GM12878 (cell line): ENCODE results near the gene PTPN13. TPM values are rescaled to one million over a fixed set of nuclear protein-coding genes. Genes with fewer than 3 reads are reported as not detected.
A peak's percentile ranks its signal among the peaks of the same experiment; 100 is the strongest.

Experiments
- CBFB ChIP-seq: IDR thresholded peaks from 2 replicates; pipeline ENCODE4 v1.6.1; 2016; ENCODE audit warnings: antibody characterized with exemption, low read depth
- CBX5 ChIP-seq: sonication (generic); IDR thresholded peaks from 2 replicates; pipeline ENCODE4 v1.6.1; 2016; ENCODE audit warnings: low read depth, moderate library complexity, mild to moderate bottlenecking, inconsistent platforms
- DPF2 ChIP-seq: fragments of 450-650 bp; IDR thresholded peaks from 2 replicates; pipeline ENCODE4 v1.6.1; 2017; ENCODE audit warnings: mild to moderate bottlenecking
- ESRRA ChIP-seq: IDR thresholded peaks from 2 replicates; pipeline ENCODE4 v1.6.1; 2012; ENCODE audit warnings: mild to moderate bottlenecking, low read length, improper control_type of control experiment
- GABPA ChIP-seq: IDR thresholded peaks from 2 replicates; pipeline ENCODE4 v1.6.1; 2014; ENCODE audit warnings: antibody characterized with exemption, low read depth, mild to moderate bottlenecking, inconsistent platforms
- MYB ChIP-seq: fragments of 150-350 bp; IDR thresholded peaks from 2 replicates; pipeline ENCODE4 v1.6.1; 2014; ENCODE audit warnings: mild to moderate bottlenecking, low read depth, low read length, borderline replicate concordance
- NFIC ChIP-seq: IDR thresholded peaks from 2 replicates; pipeline ENCODE4 v1.6.1; 2012; ENCODE audit warnings: low read depth, mild to moderate bottlenecking, inconsistent platforms, low read length, moderate library complexity
- POLR2A ChIP-seq: IDR thresholded peaks from 2 replicates; pipeline ENCODE4 v1.6.1; 2011; ENCODE audit warnings: low read depth, mild to moderate bottlenecking, low read length
- RCOR1 ChIP-seq: conservative IDR thresholded peaks from 2 replicates; pipeline ENCODE4 v1.6.1; 2012; ENCODE audit warnings: low read depth, low read length, improper control_type of control experiment
- TCF7 ChIP-seq: IDR thresholded peaks from 2 replicates; pipeline ENCODE4 v1.6.1; 2014; ENCODE audit warnings: antibody characterized with exemption, borderline replicate concordance
- YY1 ChIP-seq: IDR thresholded peaks from 2 replicates; pipeline ENCODE4 v1.6.1; 2011; ENCODE audit warnings: low read depth, mild to moderate bottlenecking, low read length
- ZNF217 ChIP-seq: fragments of 450-650 bp; IDR thresholded peaks from 2 replicates; pipeline ENCODE4 v1.6.1; 2017; ENCODE audit warnings: antibody characterized with exemption, mild to moderate bottlenecking
- ZNF622 ChIP-seq: fragments of 450-650 bp; IDR thresholded peaks from 2 replicates; pipeline ENCODE4 v1.6.1; 2017; ENCODE audit warnings: mild to moderate bottlenecking, inconsistent platforms
- ZSCAN29 ChIP-seq: fragments of 450-650 bp; IDR thresholded peaks from 2 replicates; pipeline ENCODE4 v1.6.1; 2017; ENCODE audit warnings: mild to moderate bottlenecking, moderate library complexity
- ZZZ3 ChIP-seq: IDR thresholded peaks from 2 replicates; pipeline ENCODE4 v1.6.1; 2011; ENCODE audit warnings: low read depth; ENCODE audit not compliant: control insufficient read depth, insufficient read length
- polyA plus RNA-seq, 11 experiments: library from polyadenylated mRNA; depleted of rRNA in 4 of 11; unstranded in 6 of 11; stranded (reverse) in 5 of 11; fragments of >200 nt; fragmentation: Nextera tagmentation in 4 of 11; fragmentation: Illumina TruSeq in 1 of 11; extraction: Ambion mirVana in 4 of 11; extraction: Trizol in 1 of 11; gene quantifications; 1 replicate in 1 of 11; 2 replicates in 10 of 11; pipeline versions ENCODE4 v1.2.1 to v1.2.3, GENCODE V29; 2011 to 2016; ENCODE audit warnings: inconsistent platforms in 2 of 11, missing spikeins in 2 of 11, low read depth in 1 of 11
- total RNA-seq, 4 experiments: library from RNA; depleted of rRNA in 3 of 4; stranded (reverse); fragments of >200 nt in 3 of 4; fragmentation: Illumina TruSeq in 1 of 4; extraction: Trizol in 1 of 4; gene quantifications; 2 replicates each; pipeline versions ENCODE4 v1.2.1 to v1.2.3, GENCODE V29; 2013 to 2021
- TF ChIP-seq, protein P1 (sequence below): IDR thresholded peaks from 2 replicates; pipeline ENCODE4 v1.6.1; 2012; ENCODE audit warnings: mild to moderate bottlenecking, low read depth, low read length
- TF ChIP-seq, protein P2 (sequence below): fragments of 450-650 bp; IDR thresholded peaks from 2 replicates; pipeline ENCODE4 v1.6.1; 2018; ENCODE audit warnings: borderline replicate concordance, mild to moderate bottlenecking; ENCODE audit not compliant: partially characterized antibody
- TF ChIP-seq, protein P3 (sequence below): fragments of 150-350 bp; IDR thresholded peaks from 2 replicates; pipeline ENCODE4 v1.6.1; 2014; ENCODE audit warnings: mild to moderate bottlenecking, low read depth, low read length
- TF ChIP-seq, protein P4 (sequence below): fragments of 450-650 bp; formaldehyde crosslinking; IDR thresholded peaks from 2 replicates; pipeline ENCODE4 v1.5.0; 2022; ENCODE audit warnings: mild to moderate bottlenecking, missing genetic modification characterization
- TF ChIP-seq, protein P5 (sequence below): fragments of 450-650 bp; IDR thresholded peaks from 2 replicates; pipeline ENCODE4 v1.6.1; 2017; ENCODE audit warnings: low read depth, mild to moderate bottlenecking, moderate library complexity

PTPN13 gene
- total and polyA plus RNA-seq, 10 of the 15 experiments (the other 5 are each of a cell fraction or from before 2014, with no cell fraction given), result 8.5 to 69.4 (median 33.9) TPM

DNA sequence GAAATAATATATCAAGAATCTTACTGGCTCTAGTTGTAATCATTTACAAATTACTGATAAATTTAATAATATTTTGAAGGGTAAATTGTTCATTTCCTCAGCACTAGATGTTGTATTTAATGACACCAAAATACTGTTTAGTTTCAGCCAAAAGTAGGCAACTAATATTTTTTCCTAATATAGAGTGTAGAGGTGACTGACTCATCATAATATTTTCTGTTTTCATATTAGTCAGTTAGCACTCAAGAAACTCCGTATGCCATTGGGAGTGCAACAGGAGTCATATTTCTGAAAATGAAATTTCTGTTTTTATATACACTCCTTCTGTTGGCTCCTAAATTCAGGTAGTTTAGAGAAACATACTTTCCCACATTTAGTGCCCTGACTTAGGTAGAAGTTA lies 36.6 kb upstream of the PTPN13 start (continued):
- TF ChIP-seq, protein P1, sequence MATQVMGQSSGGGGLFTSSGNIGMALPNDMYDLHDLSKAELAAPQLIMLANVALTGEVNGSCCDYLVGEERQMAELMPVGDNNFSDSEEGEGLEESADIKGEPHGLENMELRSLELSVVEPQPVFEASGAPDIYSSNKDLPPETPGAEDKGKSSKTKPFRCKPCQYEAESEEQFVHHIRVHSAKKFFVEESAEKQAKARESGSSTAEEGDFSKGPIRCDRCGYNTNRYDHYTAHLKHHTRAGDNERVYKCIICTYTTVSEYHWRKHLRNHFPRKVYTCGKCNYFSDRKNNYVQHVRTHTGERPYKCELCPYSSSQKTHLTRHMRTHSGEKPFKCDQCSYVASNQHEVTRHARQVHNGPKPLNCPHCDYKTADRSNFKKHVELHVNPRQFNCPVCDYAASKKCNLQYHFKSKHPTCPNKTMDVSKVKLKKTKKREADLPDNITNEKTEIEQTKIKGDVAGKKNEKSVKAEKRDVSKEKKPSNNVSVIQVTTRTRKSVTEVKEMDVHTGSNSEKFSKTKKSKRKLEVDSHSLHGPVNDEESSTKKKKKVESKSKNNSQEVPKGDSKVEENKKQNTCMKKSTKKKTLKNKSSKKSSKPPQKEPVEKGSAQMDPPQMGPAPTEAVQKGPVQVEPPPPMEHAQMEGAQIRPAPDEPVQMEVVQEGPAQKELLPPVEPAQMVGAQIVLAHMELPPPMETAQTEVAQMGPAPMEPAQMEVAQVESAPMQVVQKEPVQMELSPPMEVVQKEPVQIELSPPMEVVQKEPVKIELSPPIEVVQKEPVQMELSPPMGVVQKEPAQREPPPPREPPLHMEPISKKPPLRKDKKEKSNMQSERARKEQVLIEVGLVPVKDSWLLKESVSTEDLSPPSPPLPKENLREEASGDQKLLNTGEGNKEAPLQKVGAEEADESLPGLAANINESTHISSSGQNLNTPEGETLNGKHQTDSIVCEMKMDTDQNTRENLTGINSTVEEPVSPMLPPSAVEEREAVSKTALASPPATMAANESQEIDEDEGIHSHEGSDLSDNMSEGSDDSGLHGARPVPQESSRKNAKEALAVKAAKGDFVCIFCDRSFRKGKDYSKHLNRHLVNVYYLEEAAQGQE, result no peak
- TF ChIP-seq RCOR1, result no peak
- TF ChIP-seq NFIC, result peak; percentile 88
- TF ChIP-seq, protein P2, sequence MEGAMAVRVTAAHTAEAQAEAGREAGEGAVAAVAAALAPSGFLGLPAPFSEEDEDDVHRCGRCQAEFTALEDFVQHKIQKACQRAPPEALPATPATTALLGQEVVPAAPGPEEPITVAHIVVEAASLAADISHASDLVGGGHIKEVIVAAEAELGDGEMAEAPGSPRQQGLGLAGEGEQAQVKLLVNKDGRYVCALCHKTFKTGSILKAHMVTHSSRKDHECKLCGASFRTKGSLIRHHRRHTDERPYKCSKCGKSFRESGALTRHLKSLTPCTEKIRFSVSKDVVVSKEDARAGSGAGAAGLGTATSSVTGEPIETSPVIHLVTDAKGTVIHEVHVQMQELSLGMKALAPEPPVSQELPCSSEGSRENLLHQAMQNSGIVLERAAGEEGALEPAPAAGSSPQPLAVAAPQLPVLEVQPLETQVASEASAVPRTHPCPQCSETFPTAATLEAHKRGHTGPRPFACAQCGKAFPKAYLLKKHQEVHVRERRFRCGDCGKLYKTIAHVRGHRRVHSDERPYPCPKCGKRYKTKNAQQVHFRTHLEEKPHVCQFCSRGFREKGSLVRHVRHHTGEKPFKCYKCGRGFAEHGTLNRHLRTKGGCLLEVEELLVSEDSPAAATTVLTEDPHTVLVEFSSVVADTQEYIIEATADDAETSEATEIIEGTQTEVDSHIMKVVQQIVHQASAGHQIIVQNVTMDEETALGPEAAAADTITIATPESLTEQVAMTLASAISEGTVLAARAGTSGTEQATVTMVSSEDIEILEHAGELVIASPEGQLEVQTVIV, result no peak
- TF ChIP-seq, protein P3, sequence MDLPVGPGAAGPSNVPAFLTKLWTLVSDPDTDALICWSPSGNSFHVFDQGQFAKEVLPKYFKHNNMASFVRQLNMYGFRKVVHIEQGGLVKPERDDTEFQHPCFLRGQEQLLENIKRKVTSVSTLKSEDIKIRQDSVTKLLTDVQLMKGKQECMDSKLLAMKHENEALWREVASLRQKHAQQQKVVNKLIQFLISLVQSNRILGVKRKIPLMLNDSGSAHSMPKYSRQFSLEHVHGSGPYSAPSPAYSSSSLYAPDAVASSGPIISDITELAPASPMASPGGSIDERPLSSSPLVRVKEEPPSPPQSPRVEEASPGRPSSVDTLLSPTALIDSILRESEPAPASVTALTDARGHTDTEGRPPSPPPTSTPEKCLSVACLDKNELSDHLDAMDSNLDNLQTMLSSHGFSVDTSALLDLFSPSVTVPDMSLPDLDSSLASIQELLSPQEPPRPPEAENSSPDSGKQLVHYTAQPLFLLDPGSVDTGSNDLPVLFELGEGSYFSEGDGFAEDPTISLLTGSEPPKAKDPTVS, result no peak
- no peak for TF ChIP-seq ESRRA
- TF ChIP-seq, protein P4, sequence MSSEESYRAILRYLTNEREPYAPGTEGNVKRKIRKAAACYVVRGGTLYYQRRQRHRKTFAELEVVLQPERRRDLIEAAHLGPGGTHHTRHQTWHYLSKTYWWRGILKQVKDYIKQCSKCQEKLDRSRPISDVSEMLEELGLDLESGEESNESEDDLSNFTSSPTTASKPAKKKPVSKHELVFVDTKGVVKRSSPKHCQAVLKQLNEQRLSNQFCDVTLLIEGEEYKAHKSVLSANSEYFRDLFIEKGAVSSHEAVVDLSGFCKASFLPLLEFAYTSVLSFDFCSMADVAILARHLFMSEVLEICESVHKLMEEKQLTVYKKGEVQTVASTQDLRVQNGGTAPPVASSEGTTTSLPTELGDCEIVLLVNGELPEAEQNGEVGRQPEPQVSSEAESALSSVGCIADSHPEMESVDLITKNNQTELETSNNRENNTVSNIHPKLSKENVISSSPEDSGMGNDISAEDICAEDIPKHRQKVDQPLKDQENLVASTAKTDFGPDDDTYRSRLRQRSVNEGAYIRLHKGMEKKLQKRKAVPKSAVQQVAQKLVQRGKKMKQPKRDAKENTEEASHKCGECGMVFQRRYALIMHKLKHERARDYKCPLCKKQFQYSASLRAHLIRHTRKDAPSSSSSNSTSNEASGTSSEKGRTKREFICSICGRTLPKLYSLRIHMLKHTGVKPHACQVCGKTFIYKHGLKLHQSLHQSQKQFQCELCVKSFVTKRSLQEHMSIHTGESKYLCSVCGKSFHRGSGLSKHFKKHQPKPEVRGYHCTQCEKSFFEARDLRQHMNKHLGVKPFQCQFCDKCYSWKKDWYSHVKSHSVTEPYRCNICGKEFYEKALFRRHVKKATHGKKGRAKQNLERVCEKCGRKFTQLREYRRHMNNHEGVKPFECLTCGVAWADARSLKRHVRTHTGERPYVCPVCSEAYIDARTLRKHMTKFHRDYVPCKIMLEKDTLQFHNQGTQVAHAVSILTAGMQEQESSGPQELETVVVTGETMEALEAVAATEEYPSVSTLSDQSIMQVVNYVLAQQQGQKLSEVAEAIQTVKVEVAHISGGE (CRISPR knock-in tag), result no peak
- no peak for TF ChIP-seq ZNF217
- no peak for TF ChIP-seq TCF7
- TF ChIP-seq CBFB, result no peak
- 0 out of 2 replicates have a peak, but pooled peaks have one; percentile 39 for TF ChIP-seq GABPA
- no peak for TF ChIP-seq ZZZ3
- TF ChIP-seq, protein P5, sequence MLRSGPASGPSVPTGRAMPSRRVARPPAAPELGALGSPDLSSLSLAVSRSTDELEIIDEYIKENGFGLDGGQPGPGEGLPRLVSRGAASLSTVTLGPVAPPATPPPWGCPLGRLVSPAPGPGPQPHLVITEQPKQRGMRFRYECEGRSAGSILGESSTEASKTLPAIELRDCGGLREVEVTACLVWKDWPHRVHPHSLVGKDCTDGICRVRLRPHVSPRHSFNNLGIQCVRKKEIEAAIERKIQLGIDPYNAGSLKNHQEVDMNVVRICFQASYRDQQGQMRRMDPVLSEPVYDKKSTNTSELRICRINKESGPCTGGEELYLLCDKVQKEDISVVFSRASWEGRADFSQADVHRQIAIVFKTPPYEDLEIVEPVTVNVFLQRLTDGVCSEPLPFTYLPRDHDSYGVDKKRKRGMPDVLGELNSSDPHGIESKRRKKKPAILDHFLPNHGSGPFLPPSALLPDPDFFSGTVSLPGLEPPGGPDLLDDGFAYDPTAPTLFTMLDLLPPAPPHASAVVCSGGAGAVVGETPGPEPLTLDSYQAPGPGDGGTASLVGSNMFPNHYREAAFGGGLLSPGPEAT, result peak; percentile 62
- TF ChIP-seq ZNF622, result no peak
- 0 out of 2 replicates have a peak, but pooled peaks have one; percentile 28 for TF ChIP-seq DPF2
- TF ChIP-seq YY1, result no peak
- TF ChIP-seq MYB, result no peak
- no peak for TF ChIP-seq ZSCAN29
- no peak for TF ChIP-seq CBX5
- no peak for TF ChIP-seq POLR2A
